Erythroblast (primary cell): ENCODE measurements around the gene CBLN1.
A peak's percentile ranks its signal among the peaks of the same experiment; 100 is the strongest.

Experiments
- DNase-seq, 2 experiments: peaks; one replicate each; lab custom pipeline; 2025; lab: John Stamatoyannopoulos, UW
- GATA1 ChIP-seq: IDR thresholded peaks from 2 replicates; pipeline ENCODE4 v1.6.1; 2011; ENCODE audit warnings: low read depth, mild to moderate bottlenecking, control low read depth, low read length, moderate library complexity
- POLR2A ChIP-seq: IDR thresholded peaks from 2 replicates; pipeline ENCODE4 v1.6.1; 2011; ENCODE audit warnings: mild to moderate bottlenecking, low read length

CBLN1 gene

DNA sequence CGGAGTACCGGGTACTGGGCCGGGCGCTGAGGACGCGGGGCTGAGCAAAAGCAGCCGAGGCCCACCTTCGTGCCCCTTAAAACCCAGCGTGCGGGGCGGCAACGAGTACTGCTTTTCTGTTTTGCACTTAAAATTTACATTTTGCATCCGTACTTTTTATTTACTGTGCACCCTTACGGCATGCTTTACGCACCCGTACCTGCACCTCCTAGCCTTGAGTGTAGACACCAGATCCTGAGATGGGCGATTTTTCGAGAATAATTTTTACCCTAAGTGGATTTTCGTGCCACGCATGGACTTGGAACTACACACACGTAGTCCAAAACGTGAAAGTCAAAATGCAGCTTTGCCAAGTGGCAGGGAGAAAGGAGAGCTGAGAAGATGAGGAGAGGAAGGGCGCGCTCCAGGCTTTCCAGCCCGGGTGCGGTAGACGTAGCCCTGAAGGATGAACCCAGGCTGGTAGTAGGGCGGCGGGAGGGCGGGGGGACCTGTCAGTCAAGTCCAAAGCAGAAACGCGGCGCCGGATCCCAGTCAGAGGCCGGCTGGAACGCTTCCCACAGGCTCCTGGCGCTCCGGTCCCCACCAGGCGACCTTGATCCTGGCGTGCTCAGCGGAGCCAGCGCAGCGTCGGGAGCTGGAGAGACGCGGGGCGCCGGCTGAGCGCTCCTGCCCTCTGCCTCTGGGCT lies 1.2 kb upstream of the CBLN1 start:
- DNase-seq: no peak
- TF ChIP-seq POLR2A: no peak
- TF ChIP-seq GATA1: no peak

DNA sequence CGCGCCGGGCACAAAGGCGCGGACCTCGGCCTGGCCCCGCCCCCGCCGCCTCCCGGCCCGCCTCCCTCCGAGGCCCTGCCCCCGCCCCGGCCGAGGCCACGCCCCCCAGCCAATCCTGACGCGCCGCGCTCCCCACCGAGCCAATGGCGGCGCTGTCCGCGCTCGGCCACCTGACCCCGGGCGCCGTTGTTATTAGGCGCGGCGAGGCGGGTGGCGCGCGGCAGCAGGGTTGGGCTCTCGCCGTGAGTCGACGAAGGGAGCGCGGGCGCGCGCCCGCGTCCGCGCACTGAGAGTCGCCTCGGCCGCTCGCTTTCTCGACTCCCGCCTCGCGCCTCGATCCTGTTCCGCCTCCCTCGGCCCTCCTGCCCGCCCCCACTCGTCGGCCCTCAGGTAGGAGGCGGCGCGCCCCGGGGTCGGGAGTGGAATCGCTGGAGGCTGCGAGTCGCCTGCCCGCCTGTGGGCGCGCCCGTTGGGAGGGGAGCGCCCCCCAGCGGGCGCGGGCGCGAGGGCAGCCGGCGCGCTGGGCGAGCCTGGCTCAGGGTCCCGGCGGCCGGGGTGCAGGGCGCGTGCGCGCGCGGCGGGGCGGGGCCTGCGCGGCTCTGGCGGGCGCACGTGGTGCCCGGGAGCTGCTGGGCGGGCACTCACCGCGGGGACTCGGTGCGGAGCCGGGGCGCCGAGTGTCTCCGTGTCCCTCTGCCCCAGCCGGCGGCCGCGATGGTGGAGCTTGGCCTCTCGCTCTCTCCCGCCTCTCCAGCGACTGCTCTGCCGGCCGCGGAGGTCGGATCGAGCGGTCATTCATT lies 405 bp upstream of the CBLN1 start:
- DNase-seq: peak; percentile 89 to 95
- TF ChIP-seq GATA1 (no peak), POLR2A (no peak)

DNA sequence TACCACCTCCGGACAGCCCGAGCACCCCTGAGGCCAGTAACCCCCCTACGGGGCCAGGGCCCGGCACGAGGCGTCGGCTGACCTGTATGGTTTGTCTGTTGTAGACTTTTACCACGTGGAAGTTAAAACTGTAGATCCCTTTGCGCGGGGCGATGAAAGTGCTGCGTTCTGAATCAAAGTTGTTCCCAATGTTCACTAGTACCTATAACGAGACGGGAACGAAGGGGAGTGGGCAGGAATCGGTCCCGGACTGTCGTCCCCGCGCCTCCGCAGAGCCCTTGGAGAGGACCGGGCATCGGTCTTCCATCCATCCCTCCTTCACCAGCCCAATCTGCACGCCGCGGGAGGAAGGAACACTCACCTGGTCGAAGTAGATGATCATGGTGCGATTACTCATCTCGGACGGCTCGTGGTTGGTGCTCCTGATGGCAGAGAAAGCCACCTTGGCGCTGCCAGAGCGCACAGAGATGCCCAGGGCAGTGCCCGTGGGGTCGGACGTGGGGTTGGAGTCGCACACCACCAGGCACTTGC lies 732 bp downstream of the CBLN1 start:
- no peak for DNase-seq
- TF ChIP-seq GATA1: no peak
- no peak for TF ChIP-seq POLR2A

DNA sequence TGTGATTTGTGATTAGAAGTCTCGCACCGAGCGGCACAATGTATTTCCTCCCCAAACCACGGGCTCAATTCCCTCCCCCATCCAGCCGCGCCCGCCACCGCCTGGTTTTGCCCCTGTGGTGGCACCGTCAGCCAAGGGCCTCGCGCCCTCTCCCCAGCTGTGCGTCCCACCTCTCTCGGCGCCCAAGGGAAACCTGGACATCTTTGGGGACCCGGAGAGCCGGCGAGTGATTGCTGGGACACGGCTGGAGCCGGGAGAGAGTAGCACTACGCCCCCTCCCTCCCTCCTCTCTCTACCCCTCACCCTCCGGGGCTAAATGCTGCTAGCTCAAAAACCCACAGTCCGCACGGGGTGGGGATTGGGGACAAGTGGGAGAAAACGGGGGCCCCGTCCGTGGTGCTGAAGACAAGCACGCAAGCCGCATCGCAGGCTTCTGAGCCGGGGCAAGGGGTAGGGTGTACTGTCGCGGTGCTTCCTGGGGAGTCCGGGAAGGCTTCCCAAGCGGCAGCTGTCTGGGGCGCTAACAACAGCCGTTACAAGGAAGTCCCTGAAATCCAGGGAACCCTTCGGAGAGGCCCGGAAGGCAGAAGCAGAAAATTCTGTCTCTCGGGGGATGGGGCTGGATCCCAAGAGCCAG lies 1.4 kb downstream of the CBLN1 start:
- TF ChIP-seq POLR2A (no peak), GATA1 (no peak)
- no peak for DNase-seq

DNA sequence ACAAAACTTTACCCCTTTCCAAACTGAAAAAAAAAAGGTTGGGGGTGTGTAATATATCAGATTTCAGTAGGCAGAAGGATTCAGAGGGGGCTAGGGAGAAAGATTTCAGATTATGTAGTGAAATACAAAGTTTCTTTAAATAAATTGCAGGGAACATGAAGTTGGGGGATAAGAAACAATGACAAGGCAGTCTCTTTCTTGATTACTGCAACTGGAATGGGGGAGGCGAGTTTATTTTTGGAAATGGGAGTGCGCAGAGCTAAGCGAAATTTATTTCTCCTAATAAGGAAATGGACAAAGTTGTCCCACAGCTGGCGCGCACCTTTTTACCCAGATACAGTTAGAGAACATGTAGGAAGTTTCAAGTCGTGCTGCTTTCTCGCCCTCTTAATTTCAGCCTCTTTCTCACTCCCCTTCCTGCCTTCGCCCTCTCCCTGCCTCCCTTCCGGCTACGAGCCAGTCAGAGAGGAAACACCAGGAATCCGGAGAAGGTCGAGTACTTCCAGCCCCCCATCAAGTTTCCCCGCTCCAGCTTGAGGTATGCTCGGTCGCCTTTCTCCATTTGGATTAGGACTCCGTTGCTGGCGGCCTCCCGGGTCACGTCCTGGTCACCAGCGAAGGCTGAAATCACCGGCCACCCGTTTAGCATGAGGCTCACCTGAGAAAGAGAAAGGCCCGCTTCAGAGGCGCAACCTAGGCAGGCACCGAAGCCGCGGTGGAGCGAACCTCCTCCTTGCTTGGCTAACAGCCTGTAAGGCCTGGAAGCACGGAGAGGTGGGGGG lies 2.5 kb downstream of the CBLN1 start:
- TF ChIP-seq GATA1 (no peak), POLR2A (no peak)
- no peak for DNase-seq

DNA sequence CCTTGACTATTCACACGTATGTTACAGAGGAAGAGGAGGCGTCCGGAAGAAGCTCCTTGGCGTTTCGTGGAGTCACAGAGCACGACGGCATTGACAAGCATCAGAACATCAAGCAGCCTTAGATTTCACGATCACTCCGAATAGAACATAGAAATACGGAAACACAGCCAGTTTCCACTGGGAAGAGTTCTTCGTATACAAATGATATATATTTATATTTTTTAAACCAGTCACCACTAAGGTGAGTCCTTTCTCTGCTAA lies 3.1 kb downstream of the CBLN1 start:
- TF ChIP-seq GATA1 (no peak), POLR2A (no peak)

DNA sequence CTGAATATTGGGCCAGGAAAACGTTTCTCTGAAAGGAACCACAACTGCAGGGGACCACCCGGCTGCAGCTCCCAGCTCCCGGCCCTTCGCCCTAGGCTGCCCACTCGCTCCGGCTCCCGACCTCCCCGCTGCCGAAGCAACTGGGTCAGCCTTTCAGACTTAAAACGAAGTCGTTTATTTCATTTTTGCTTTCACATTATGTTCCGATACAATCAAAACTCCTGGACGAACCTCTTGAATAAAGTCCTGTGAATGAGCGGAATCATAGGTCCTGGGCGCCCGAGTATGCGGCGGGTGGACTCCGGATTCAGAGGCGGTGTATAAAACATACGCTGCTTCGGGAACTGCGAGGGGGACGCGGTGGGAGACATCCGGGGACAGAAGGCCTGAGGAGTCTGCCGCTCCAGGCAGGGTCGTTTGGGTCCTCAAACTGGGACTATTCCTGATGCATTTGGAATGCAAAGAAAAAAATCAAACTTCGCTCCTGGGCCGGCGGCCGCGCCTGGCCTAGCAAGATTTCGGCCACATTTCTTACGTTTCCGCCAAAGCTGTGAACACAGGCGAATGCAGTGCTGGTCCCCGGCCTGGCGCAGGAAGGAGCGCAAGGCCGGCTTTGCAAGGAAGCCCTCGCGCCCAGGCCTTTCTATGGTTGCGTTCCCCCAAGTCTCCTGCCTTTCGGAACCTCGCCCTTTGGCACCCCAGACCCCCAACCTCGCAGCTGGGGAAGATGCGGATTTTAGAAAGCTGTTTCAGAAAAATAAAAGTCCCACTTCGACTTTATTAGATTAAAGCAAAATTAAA lies 3.7 kb downstream of the CBLN1 start:
- no peak for DNase-seq
- TF ChIP-seq POLR2A (no peak), GATA1 (no peak)

More for the DNA sequence above, 3.1 kb downstream of the CBLN1 start:
- DNase-seq: no peak

DNA sequence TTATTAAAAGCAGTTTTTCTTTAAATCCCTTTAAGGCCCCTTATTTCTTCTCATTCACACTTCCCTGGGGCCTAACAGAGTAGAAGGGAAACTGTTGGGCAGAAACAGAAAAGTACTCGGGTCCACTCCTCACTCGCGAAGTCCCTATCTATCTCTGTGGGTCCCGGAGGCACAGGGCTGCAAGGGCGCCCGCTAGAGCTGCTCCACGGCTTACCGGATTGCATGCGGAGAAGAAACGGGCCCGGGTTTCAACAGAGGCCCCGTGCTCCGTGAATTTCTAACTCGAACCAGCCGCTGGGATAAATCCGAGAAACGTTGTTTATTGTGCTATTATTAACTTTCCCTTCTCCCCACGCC lies 4.3 kb downstream of the CBLN1 start:
- no peak for TF ChIP-seq GATA1
- TF ChIP-seq POLR2A: no peak
- no peak for DNase-seq

DNA sequence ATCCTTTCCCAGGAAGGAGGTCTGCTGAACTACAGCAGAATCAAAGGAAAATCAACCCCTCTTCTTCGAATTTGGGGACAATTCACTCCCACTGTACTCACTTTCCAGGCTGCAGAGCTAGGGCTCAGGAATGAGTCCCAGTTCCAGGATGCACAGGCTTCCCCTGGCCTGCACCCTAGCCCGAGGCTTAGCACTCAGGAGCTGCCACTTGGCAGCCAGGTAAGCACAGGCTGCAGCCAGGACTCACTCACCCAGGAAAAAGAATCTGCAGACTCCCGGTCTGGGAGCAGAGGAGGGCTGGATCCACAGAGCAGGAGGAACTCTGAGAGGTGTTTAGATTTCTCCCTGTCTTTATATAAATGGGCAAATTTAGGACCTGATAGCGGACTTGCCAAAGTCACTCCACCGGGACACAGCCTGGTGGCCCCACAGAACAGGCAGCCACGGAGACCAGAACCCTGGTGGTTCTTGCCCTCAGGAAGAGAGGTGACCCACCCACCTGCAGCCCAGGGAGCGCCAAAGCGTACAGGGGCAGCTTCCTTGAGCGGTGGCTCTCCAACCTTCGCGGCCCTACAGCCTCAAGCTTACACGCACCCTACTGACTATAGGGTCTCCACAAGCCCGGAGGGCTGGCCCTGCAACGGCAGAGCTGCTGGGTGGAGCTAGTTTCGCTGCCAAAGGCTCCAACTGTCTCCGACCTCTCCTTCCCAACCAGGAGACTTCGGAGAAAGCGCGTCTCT lies 4.8 kb downstream of the CBLN1 start:
- no peak for DNase-seq
- TF ChIP-seq POLR2A (no peak), GATA1 (no peak)

DNA sequence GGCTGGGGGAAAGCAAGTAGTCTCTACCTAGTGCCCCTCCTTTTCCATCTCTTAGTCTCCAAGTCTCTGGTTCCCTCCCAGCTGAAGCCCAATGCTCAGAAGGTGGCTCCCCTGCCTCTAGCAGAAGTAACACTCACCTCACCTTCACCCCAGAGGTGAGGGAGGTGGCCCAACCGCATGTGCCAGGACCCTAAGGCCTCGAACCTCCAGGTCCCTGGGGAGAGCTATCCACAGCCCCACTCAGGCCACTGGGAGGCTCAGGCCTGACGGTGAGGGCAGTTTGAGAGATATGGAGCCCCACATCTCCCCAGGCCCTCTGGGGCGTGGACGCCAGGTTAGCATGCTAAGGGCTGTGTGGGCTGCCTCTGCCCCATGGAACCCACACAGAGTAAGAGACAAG lies 5.8 kb downstream of the CBLN1 start:
- no peak for DNase-seq
- TF ChIP-seq GATA1: no peak
- no peak for TF ChIP-seq POLR2A

DNA sequence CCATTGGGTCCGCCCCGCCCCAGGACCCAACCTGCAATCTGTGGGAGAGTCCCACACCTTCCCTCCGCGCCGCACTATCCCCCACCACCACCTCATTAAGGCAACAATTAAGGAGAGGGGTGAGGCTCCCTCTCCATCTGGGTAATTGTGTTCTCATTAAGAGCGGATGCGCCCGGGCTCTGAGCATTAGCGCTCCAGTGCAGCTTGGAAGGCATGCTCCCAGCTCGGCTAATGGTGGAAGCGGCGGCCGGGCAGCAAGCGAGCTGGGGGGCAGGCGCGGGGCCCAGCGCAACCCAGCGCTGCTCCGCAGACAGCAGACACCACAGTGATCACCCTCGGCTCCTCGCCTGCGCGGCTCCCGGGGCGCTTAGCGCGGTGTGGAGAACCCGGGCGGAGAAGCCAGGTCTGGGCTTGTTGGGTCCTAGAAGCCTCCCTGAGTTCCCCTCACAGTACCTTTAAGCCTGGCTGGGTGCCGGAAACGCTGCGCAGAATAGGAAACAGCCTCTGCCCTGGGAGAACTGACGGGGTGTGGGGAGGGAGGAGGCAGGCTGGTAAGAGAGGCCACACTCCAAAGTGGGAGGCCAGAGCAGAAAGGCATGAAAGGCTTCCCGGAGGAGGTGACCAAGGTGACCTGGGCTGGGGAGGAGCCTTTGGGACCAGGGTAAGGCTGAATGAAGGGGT lies 6.4 kb downstream of the CBLN1 start:
- DNase-seq: no peak
- TF ChIP-seq GATA1: no peak
- TF ChIP-seq POLR2A: no peak

DNA sequence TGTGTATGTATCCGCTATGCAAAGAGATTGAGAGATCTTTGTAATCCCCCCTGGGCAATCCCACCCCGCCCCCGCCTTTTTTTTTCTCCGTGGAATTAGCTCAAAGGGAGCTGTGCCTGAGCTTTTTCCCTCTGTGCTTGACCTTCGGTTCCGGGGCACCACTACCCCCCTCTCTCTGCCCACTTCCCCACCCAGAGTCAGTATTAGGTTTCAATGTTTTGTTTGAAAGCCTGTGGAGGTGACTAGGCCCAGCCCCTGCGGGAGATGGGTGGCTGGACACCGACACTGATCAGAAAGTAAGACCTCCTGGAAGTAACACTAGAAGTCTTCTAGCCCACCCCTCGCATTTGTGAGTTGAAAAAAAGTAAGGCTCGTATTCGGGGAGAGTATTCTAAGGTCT lies 7.0 kb downstream of the CBLN1 start:
- no peak for DNase-seq
- TF ChIP-seq GATA1 (no peak), POLR2A (no peak)
